GM23338 (cell line): ENCODE measurements around the gene MRPL44. TPM values are rescaled to one million over a fixed set of nuclear protein-coding genes. Genes with fewer than 3 reads are reported as not detected.
A peak's percentile ranks its signal among the peaks of the same experiment; 100 is the strongest.

ENCODE experiments used
- ATAC-seq: fragments of 200-7000 bp; cut with Tn5 transposase; 3 replicates; pipeline ENCODE4 v1.9.1; 2020
- DNase-seq: peaks from one replicate; pipeline ENCODE4 v3.0.0-alpha.2; 2015; ENCODE audit warnings: low spot score
- H2AFZ ChIP-seq: fragments of 200-600 bp; sonication (generic); 2 replicates; pipeline ENCODE4 v1.8.0; 2016; ENCODE audit warnings: antibody characterized with exemption, mild to moderate bottlenecking, moderate library complexity
- H3F3A ChIP-seq: fragments of 200-600 bp; sonication (generic); replicated peaks from 2 replicates; pipeline ENCODE4 v1.8.0; 2017; ENCODE audit warnings: antibody characterized with exemption, mixed run types, low read depth
- H3K27ac ChIP-seq: fragments of 200-600 bp; sonication (generic); 2 replicates; pipeline ENCODE4 v1.6.1; 2016; ENCODE audit warnings: low read depth
- H3K27me3 ChIP-seq: fragments of 200-600 bp; sonication (generic); 2 replicates; pipeline ENCODE4 v1.8.0; 2016; ENCODE audit warnings: mild to moderate bottlenecking, mixed run types, moderate library complexity; ENCODE audit not compliant: insufficient read depth
- H3K36me3 ChIP-seq: fragments of 200-600 bp; sonication (generic); 2 replicates; pipeline ENCODE4 v1.8.0; 2016; ENCODE audit warnings: mild to moderate bottlenecking; ENCODE audit not compliant: insufficient read depth
- H3K4me1 ChIP-seq: fragments of 200-600 bp; sonication (generic); 2 replicates; pipeline ENCODE4 v1.8.0; 2016; ENCODE audit warnings: mild to moderate bottlenecking, moderate library complexity; ENCODE audit not compliant: insufficient read depth
- H3K4me2 ChIP-seq: fragments of 200-600 bp; sonication (generic); 2 replicates; pipeline ENCODE4 v1.7.1; 2017; ENCODE audit warnings: mixed run types
- H3K4me3 ChIP-seq: fragments of 200-600 bp; sonication (generic); 2 replicates; pipeline ENCODE4 v1.6.1; 2016; ENCODE audit warnings: mixed run types
- H3K79me2 ChIP-seq: fragments of 200-600 bp; sonication (generic); replicated peaks from 2 replicates; pipeline ENCODE4 v1.8.0; 2017; ENCODE audit warnings: mild to moderate bottlenecking; ENCODE audit not compliant: insufficient read depth
- H3K9me2 ChIP-seq: fragments of 200-600 bp; sonication (generic); 2 replicates; pipeline ENCODE4 v1.8.0; 2017; ENCODE audit not compliant: insufficient read depth
- H4K20me1 ChIP-seq: fragments of 200-600 bp; sonication (generic); replicated peaks from 2 replicates; pipeline ENCODE4 v1.8.0; 2017; ENCODE audit warnings: mild to moderate bottlenecking; ENCODE audit not compliant: insufficient read depth
- H3K27ac Mint-ChIP-seq: 2 replicates; pipeline ENCODE4 v1.8.0; 2020; ENCODE audit warnings: inconsistent platforms, mild to moderate bottlenecking, moderate library complexity, mixed read lengths
- H3K27me3 Mint-ChIP-seq: 3 replicates; pipeline ENCODE4 v1.8.0; 2022; ENCODE audit warnings: low read depth, mild to moderate bottlenecking, moderate library complexity, mixed read lengths, inconsistent platforms; ENCODE audit not compliant: insufficient read depth, poor library complexity
- H3K36me3 Mint-ChIP-seq: 3 replicates; pipeline ENCODE4 v1.8.0; 2021; ENCODE audit warnings: low read depth, mild to moderate bottlenecking, inconsistent platforms, moderate library complexity, mixed read lengths
- H3K4me1 Mint-ChIP-seq: 3 replicates; pipeline ENCODE4 v1.8.0; 2020; ENCODE audit warnings: mild to moderate bottlenecking, inconsistent platforms, mixed read lengths
- H3K4me3 Mint-ChIP-seq: 3 replicates; pipeline ENCODE4 v1.8.0; 2021; ENCODE audit warnings: moderate library complexity, mild to moderate bottlenecking, inconsistent platforms, mixed read lengths
- H3K9me3 Mint-ChIP-seq: 3 replicates; pipeline ENCODE4 v1.8.0; 2020; ENCODE audit warnings: moderate library complexity, mild to moderate bottlenecking, inconsistent platforms, mixed read lengths
- CREB1 ChIP-seq: fragments of 250-450 bp; sonication (Bioruptor Pico); IDR thresholded peaks from 2 replicates; pipeline ENCODE4 v1.5.0; 2020; ENCODE audit warnings: low read depth, mild to moderate bottlenecking, moderate library complexity
- CTCF ChIP-seq, 2 experiments: fragments of 200-600 bp in 1 of 2; sonication (generic) in 1 of 2; conservative IDR thresholded peaks; 2 replicates each; pipeline versions ENCODE4 v1.5.1 to v1.6.1; 2016 to 2017; ENCODE audit warnings: antibody characterized with exemption in 2 of 2, low read depth in 2 of 2, mild to moderate bottlenecking in 2 of 2, moderate library complexity in 1 of 2
- ETS1 ChIP-seq: IDR thresholded peaks from 2 replicates; pipeline ENCODE4 v1.6.1; 2016; ENCODE audit warnings: antibody characterized with exemption
- EZH2 ChIP-seq: fragments of 200-600 bp; sonication (generic); IDR thresholded peaks from one replicate; pipeline ENCODE4 v1.8.0; 2017; ENCODE audit warnings: antibody characterized with exemption, mild to moderate bottlenecking, low read depth; ENCODE audit not compliant: unreplicated experiment
- JUNB ChIP-seq: IDR thresholded peaks from one replicate; pipeline ENCODE4 v1.6.1; 2016; ENCODE audit warnings: antibody characterized with exemption; ENCODE audit not compliant: unreplicated experiment
- NANOG ChIP-seq: IDR thresholded peaks from 2 replicates; pipeline ENCODE4 v1.6.1; 2016; ENCODE audit warnings: antibody characterized with exemption, borderline replicate concordance
- STAT1 ChIP-seq: IDR thresholded peaks from one replicate; pipeline ENCODE4 v1.6.1; 2016; ENCODE audit warnings: antibody characterized with exemption; ENCODE audit not compliant: unreplicated experiment
- ZNF331 ChIP-seq: fragments of 250-450 bp; sonication (Bioruptor Pico); IDR thresholded peaks from 2 replicates; pipeline ENCODE4 v1.5.0; 2020; ENCODE audit warnings: low read depth, mild to moderate bottlenecking, moderate library complexity
- ZNF462 ChIP-seq: fragments of 250-450 bp; sonication (Bioruptor Pico); IDR thresholded peaks from 2 replicates; pipeline ENCODE4 v1.5.0; 2020; ENCODE audit warnings: mild to moderate bottlenecking, moderate library complexity
- polyA plus RNA-seq: library from polyadenylated mRNA; unstranded; fragments of >200 nt; fragmentation: Nextera tagmentation; extraction: Ambion mirVana; gene quantifications from 2 replicates; pipeline ENCODE4 v1.2.1, GENCODE V29; 2016
- total RNA-seq: library from RNA; depleted of rRNA; stranded (reverse); fragments of >200 nt; shearing (Covaris generic); gene quantifications from 2 replicates; pipeline ENCODE4 v1.2.3, GENCODE V29; 2014
- TF ChIP-seq, protein P1 (sequence below): IDR thresholded peaks from one replicate; pipeline ENCODE4 v1.6.1; 2018; ENCODE audit warnings: antibody characterized with exemption; ENCODE audit not compliant: unreplicated experiment

Gene MRPL44
- total and polyA plus RNA-seq, 2 experiments from 2014 or later, result 38.4 to 55.8 TPM

GRCh38 chr2:223930103-223930976 lies 26.9 kb upstream of the MRPL44 start:
- Histone ChIP-seq H3K9me2 (no peaks in the 10 kb centered on the region), H3K4me3 (no peak overlapping the region), H3K36me3 (no peaks in the 10 kb centered on the region), H3K27ac (0 out of 2 replicates have a peak overlapping the region, but pooled peaks have one; percentile 46), H3K79me2 (peaks cover 100% of the 10 kb centered on the region), H3K4me2 (peak overlapping the region; percentile 31), H4K20me1 (peaks cover 9% of the 10 kb centered on the region), H2AFZ (no peak overlapping the region), H3K27me3 (no peaks in the 10 kb centered on the region), H3F3A (no peaks in the 10 kb centered on the region), H3K4me1 (peaks cover 39% of the 10 kb centered on the region)
- peaks cover 33% of the 10 kb centered on the region; the same call in 2 of the 3 replicates for H3K36me3 Mint-ChIP-seq
- TF ChIP-seq ETS1 (no peak), NANOG (no peak), CTCF (conservative IDR thresholded peaks at IDR 0.05; ENCODE audit: low read depth in 2 of 2) (no peak), JUNB (no peak), ZNF331 (CRISPR knock-in tag) (no peak), ZNF462 (no peak), CREB1 (CRISPR knock-in tag) (no peak), EZH2 (no peak), STAT1 (no peak)
- TF ChIP-seq, protein P1, sequence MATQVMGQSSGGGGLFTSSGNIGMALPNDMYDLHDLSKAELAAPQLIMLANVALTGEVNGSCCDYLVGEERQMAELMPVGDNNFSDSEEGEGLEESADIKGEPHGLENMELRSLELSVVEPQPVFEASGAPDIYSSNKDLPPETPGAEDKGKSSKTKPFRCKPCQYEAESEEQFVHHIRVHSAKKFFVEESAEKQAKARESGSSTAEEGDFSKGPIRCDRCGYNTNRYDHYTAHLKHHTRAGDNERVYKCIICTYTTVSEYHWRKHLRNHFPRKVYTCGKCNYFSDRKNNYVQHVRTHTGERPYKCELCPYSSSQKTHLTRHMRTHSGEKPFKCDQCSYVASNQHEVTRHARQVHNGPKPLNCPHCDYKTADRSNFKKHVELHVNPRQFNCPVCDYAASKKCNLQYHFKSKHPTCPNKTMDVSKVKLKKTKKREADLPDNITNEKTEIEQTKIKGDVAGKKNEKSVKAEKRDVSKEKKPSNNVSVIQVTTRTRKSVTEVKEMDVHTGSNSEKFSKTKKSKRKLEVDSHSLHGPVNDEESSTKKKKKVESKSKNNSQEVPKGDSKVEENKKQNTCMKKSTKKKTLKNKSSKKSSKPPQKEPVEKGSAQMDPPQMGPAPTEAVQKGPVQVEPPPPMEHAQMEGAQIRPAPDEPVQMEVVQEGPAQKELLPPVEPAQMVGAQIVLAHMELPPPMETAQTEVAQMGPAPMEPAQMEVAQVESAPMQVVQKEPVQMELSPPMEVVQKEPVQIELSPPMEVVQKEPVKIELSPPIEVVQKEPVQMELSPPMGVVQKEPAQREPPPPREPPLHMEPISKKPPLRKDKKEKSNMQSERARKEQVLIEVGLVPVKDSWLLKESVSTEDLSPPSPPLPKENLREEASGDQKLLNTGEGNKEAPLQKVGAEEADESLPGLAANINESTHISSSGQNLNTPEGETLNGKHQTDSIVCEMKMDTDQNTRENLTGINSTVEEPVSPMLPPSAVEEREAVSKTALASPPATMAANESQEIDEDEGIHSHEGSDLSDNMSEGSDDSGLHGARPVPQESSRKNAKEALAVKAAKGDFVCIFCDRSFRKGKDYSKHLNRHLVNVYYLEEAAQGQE, result no peak
- H3K27ac Mint-ChIP-seq, result peak overlapping the region; percentile 46
- H3K4me1 Mint-ChIP-seq, result peaks cover 40% of the 10 kb centered on the region
- H3K4me3 Mint-ChIP-seq, result no peak overlapping the region
- peaks cover 7% of the 10 kb centered on the region; the same call in 2 of the 3 replicates for H3K9me3 Mint-ChIP-seq
- DNase-seq (peak; percentile 31), ATAC-seq (peak; percentile 61)
- peaks cover 8% of the 10 kb centered on the region for H3K27me3 Mint-ChIP-seq
